Astrocyte of the cerebellum (primary cell): Measurements from ENCODE around the gene SPTBN1.

Source experiments
- DNase-seq: peaks from one replicate; pipeline ENCODE4 v3.0.0-alpha.2; 2011; ENCODE audit warnings: low read depth
- H3K4me3 ChIP-seq: 2 replicates; pipeline ENCODE4 v1.5.1; 2011; ENCODE audit warnings: mild to moderate bottlenecking, low read depth, low read length, moderate library complexity
- in situ Hi-C: cut with HindIII; loops from 2 replicates; pipeline ENCODE4 v1.10.0; 2017; ENCODE audit warnings: low sequenced_read_pairs
- TF ChIP-seq, protein P1 (sequence below): IDR thresholded peaks from 2 replicates; pipeline ENCODE4 v1.5.1; 2012; ENCODE audit warnings: low read length, low read depth, moderate library complexity, mild to moderate bottlenecking; ENCODE audit errors: missing control alignments

SPTBN1 gene

DNA sequence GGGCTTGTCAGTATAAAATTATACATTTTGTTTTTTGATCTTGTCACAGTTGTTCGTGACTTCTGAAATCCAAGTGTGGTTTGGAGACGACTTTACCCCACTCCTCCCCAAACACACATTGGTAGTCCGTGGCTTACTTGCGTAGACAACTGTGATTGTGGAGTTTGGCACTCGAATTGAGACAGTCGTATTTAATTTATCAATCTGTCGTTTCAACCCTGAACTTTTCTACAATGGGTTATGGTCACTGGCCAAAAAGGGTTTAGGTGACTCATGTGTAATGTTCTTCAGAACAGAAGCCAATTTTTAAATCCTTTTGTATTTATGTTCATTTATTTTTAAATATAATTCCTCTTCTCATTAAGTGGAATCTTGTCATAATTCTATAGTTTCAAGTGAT lies 129.9 kb downstream of the SPTBN1 start:
- in situ Hi-C loops, result no loop called here
- DNase-seq, result no peak
- TF ChIP-seq, protein P1, sequence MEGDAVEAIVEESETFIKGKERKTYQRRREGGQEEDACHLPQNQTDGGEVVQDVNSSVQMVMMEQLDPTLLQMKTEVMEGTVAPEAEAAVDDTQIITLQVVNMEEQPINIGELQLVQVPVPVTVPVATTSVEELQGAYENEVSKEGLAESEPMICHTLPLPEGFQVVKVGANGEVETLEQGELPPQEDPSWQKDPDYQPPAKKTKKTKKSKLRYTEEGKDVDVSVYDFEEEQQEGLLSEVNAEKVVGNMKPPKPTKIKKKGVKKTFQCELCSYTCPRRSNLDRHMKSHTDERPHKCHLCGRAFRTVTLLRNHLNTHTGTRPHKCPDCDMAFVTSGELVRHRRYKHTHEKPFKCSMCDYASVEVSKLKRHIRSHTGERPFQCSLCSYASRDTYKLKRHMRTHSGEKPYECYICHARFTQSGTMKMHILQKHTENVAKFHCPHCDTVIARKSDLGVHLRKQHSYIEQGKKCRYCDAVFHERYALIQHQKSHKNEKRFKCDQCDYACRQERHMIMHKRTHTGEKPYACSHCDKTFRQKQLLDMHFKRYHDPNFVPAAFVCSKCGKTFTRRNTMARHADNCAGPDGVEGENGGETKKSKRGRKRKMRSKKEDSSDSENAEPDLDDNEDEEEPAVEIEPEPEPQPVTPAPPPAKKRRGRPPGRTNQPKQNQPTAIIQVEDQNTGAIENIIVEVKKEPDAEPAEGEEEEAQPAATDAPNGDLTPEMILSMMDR, result no peak
- H3K4me3 ChIP-seq, result no peak overlapping the region

DNA sequence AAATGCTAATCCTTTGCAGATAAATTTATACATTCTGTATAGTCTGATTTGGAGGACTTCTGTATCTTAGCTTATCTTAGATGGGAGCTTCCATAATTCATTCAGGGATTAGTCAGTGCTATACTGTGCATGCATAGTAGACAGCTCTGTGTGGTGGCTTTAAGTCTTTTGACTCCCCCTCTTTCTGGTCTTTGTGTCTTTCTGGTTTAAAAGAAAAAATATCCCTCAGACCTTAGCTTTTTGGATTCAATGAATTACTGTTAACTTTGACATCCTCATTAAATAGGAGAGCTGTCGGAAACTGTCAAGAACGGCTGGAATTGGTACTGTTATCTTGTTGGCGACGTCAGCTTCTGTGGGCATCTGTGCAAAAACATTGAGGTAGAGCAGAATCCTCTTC lies 130.4 kb downstream of the SPTBN1 start:
- DNase-seq, result no peak
- no peak overlapping the region for H3K4me3 ChIP-seq
- in situ Hi-C loops, result no loop called here
- TF ChIP-seq, protein P1, result no peak

DNA sequence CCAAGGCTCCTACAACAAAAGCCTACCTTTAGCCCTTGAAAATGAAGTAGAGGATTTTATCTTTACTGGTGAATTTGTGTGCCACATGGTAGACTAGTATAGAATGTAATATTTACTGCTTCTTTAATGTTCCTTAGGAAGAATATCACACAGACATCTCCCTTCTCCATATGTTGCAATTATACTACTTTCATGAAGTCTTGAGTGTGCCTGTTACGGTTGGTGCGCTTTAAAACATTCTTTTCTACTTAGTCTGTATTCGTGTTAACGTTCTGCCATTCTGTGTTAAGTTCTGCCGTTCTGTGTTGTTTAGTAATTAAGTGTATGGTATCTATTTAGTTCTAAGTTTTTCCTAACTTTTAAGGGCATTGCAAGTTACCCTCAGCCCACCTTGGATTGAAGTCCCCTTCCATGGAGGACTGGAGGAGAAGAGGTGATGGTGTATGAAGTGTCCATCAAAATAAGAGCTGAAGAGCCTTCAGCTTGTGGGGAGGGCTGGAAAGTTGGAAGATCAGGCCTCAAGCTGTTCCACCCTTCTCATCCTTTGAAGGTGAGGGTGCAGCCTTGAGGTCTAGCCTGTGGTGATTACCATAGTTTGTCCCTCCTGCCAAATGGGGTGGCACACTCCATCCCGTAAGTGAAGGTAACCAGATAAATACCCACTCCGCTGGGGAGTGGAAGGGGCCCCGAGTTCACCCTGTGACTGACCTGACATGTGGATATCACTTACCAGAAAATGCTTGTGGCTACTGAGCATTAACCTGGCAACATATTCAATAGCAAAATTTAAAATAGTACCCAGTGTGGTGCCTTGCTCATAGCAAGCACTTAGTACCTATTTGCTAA lies 131.3 kb downstream of the SPTBN1 start:
- in situ Hi-C loops, result no loop called here
- no peak for DNase-seq
- H3K4me3 ChIP-seq, result no peak overlapping the region
- TF ChIP-seq, protein P1, result no peak

DNA sequence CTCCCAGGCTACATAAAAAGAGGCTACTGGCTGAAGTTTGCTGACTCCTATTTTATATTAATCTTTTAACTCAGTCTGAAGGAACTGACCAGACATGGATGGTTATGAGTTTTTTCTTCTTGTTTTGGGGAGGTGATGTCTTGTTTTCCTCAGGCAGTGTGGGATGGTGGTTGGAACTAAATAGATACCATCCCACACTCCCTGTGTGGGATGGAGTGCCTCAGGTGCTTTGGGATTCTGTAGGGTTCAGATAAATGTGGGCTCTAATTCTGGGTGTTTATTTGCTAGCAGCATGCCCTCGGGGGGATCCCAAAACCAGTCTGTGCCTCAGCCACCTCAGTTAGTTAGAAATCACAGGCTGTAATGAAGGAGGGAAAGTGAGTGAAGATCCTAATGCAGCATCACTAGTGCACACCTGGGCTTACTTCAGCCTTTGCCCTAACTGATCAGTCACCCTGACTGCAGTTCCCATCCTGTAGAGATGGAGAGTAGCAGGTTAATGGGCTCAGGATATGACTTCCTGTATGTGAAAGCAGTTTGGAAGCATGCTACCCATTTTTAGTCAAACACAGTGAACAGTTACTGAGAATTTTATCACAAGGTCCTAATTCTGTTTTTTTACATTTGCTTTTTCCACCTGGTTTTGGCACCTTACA lies 132.2 kb downstream of the SPTBN1 start:
- TF ChIP-seq, protein P1, result no peak
- no peak for DNase-seq
- no peak overlapping the region for H3K4me3 ChIP-seq
- in situ Hi-C loops, result no loop called here

DNA sequence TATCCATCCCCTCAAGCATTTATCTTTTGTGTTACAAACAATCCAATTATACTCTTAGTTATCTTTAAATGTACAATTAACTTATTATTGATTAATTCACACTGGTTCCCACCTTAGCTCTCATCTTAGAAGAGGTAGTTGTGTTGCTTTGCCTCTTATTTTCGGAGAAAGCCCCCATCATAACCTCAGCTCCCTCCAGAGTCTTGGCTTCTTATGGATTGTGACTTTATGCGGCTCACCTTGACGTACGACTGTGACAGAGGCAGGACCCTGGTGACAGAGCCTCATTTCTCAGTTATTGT lies 132.9 kb downstream of the SPTBN1 start:
- in situ Hi-C loops, result no loop called here
- no peak overlapping the region for H3K4me3 ChIP-seq

DNA sequence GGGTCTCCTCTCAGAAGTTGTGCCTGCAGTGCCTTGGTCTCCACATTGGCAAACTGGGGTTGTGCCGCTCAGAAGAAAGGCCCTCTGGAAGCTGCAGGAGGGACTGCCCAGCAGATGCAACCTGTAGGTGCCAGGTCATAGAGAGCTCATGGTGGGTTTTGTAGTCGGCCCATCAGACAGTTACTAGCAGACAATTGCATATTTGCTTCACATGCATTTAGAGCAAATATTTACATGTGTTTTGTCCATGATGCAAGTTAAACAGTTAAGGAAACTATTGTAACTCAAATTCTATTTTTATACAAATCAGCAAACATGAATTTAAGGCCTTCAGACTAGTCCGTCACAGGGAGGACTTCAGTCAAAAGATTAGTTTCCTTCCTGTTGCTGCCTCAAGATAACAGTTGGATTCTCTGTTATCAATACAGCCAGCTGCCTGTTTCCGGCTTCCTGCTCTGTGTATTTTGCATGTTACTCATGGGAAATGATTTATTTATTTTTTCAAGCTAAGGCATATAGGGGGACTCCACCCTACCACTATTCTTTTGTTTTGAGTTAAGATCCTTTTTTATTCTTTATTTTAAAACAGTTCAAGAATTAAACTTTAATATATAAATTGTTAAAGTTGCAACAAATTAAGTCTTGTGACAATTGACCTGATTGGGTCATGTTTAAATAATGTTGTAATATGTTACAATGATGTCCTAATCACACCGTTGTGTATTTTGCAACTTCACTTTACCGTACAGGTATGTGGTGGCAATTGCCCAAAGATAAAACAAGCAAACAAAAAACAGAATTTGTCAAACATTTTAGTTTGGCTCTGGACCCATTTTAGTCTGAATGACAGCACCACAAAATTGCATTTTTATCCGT lies 133.5 kb downstream of the SPTBN1 start:
- TF ChIP-seq, protein P1, result no peak
- in situ Hi-C loops, result no loop called here
- no peak overlapping the region for H3K4me3 ChIP-seq
- DNase-seq, result no peak

More for the DNA sequence above, 132.9 kb downstream of the SPTBN1 start:
- TF ChIP-seq, protein P1, result no peak
- DNase-seq, result no peak
